ENCODE measurements around the gene DHX58.

GRCh38 chr17:42090964-42091790, 21.3 kb downstream of the DHX58 start:
- TF ChIP-seq TAF1 (IDR thresholded peaks at IDR 0.05; ENCODE audit: borderline replicate concordance, insufficient read depth, low read length) (no peak), POLR2AphosphoS5 (IDR thresholded peaks at IDR 0.05; ENCODE audit: low read depth, low read length) (no peak), REST (IDR thresholded peaks at IDR 0.05; ENCODE audit: insufficient read depth in 1 of 2, low read depth in 2 of 2, low read length in 2 of 2) (no peak), FOXP2 (optimal IDR thresholded peaks at IDR 0.05; ENCODE audit: borderline replicate concordance, extremely low read depth, extremely low read length, insufficient read depth) (no peak), SIN3A (IDR thresholded peaks at IDR 0.05; ENCODE audit: borderline replicate concordance, insufficient read depth, low read length) (no peak)

Data from PFSK-1 (cell line).